Stomach smooth muscle (tissue), 2 donors: ENCODE data around the gene DYNC2LI1.
"Not testable (repeated sequence)": the region's sequence is repeated elsewhere in the genome, so short reads cannot be mapped to it uniquely, and the experiment has no call there.

ENCODE experiments used
- H3K27ac ChIP-seq: one replicate; pipeline ENCODE4 v1.7.0; 2013; ENCODE audit warnings: mild to moderate bottlenecking, low read length, inconsistent platforms
- H3K27me3 ChIP-seq, 2 donors: one replicate each; pipeline ENCODE4 v1.7.0; 2013; ENCODE audit warnings: low read length in 2 of 2; ENCODE audit not compliant: insufficient read depth in 2 of 2, control insufficient read depth in 1 of 2
- H3K36me3 ChIP-seq, 2 donors: one replicate each; pipeline ENCODE4 v1.7.0; 2013; ENCODE audit warnings: low read length in 2 of 2; ENCODE audit not compliant: control insufficient read depth in 2 of 2, insufficient read depth in 2 of 2
- H3K4me1 ChIP-seq: one replicate; pipeline ENCODE4 v1.7.0; 2013; ENCODE audit warnings: low read length; ENCODE audit not compliant: control insufficient read depth, insufficient read depth
- H3K4me3 ChIP-seq, 2 donors: one replicate each; pipeline ENCODE4 v1.7.0; 2013; ENCODE audit warnings: low read length in 2 of 2
- H3K9ac ChIP-seq, 2 donors: one replicate each; pipeline ENCODE4 v1.7.0; 2013; ENCODE audit warnings: low read length in 2 of 2, mild to moderate bottlenecking in 1 of 2
- H3K9me3 ChIP-seq, 2 donors: one replicate each; pipeline ENCODE4 v1.7.0; 2013; ENCODE audit warnings: low read length in 2 of 2; ENCODE audit not compliant: control insufficient read depth in 2 of 2
- donor health status: healthy.
- donor health status: Pancreatic carcinoma.

Gene DYNC2LI1

GRCh38 chr2:43773876-43774613 is at the start of gene DYNC2LI1:
TSS of gene DYNC2LI1 (plus strand) at chr2:43774039. CDS start at chr2:43774139, 100 bp downstream.
- peak within 1 kb of the TSS; percentile 94 to 95 for H3K4me3 ChIP-seq
- no peaks in the 10 kb centered on the region for H3K27me3 ChIP-seq
- peaks cover 0 to 4% of the 10 kb centered on the region in 2 donors for H3K36me3 ChIP-seq
- H3K4me1 ChIP-seq = no peaks in the 10 kb centered on the region
- H3K27ac ChIP-seq = peak within 1 kb of the TSS; percentile 88
- no peaks in the 10 kb centered on the region for H3K9me3 ChIP-seq
- peak within 1 kb of the TSS; percentile 87 to 97 for H3K9ac ChIP-seq

GRCh38 chr2:43724728-43725526 is 48.9 kb upstream of the DYNC2LI1 start:
- H3K4me3 ChIP-seq = no peak overlapping the region
- no peak overlapping the region for H3K27ac ChIP-seq
- peaks cover 0 to 2% of the 10 kb centered on the region in 2 donors for H3K36me3 ChIP-seq
- no peaks in the 10 kb centered on the region for H3K27me3 ChIP-seq
- no peak overlapping the region for H3K9ac ChIP-seq
- no peaks in the 10 kb centered on the region for H3K9me3 ChIP-seq
- H3K4me1 ChIP-seq = no peaks in the 10 kb centered on the region

- Histone ChIP-seq H3K36me3 (peaks cover 0 to 2% of the 10 kb centered on the region in 2 donors), H3K9ac (no peak overlapping the region), H3K27ac (no peak overlapping the region), H3K4me3 (no peak overlapping the region), H3K9me3 (no peaks in the 10 kb centered on the region), H3K27me3 (no peaks in the 10 kb centered on the region), H3K4me1 (no peaks in the 10 kb centered on the region)
These were observed 48.1 kb upstream of the DYNC2LI1 start for GRCh38 chr2:43725711-43726246.

GRCh38 chr2:43726961-43727633 is 46.7 kb upstream of the DYNC2LI1 start:
- H3K4me3 ChIP-seq, H3K27me3 ChIP-seq, H3K36me3 ChIP-seq, H3K9me3 ChIP-seq, H3K27ac ChIP-seq, H3K4me1 ChIP-seq, H3K9ac ChIP-seq: not testable (repeated sequence)

GRCh38 chr2:43727634-43728014 is 46.2 kb upstream of the DYNC2LI1 start:
- no peaks in the 10 kb centered on the region for H3K27me3 ChIP-seq
- no peak overlapping the region for H3K9ac ChIP-seq
- no peaks in the 10 kb centered on the region for H3K4me1 ChIP-seq
- no peaks in the 10 kb centered on the region for H3K9me3 ChIP-seq
- H3K4me3 ChIP-seq = no peak overlapping the region
- no peak overlapping the region for H3K27ac ChIP-seq
- peaks cover 0 to 2% of the 10 kb centered on the region in 2 donors for H3K36me3 ChIP-seq

- no peak overlapping the region for H3K9ac ChIP-seq
- no peaks in the 10 kb centered on the region for H3K9me3 ChIP-seq
- no peaks in the 10 kb centered on the region for H3K27me3 ChIP-seq
- H3K36me3 ChIP-seq = peaks cover 0 to 2% of the 10 kb centered on the region in 2 donors
- no peak overlapping the region for H3K4me3 ChIP-seq
- H3K27ac ChIP-seq = no peak overlapping the region
- no peaks in the 10 kb centered on the region for H3K4me1 ChIP-seq
These were observed 44.2 kb upstream of the DYNC2LI1 start for GRCh38 chr2:43729491-43730174.

- H3K9ac ChIP-seq = no peak overlapping the region
- no peaks in the 10 kb centered on the region for H3K9me3 ChIP-seq
- no peak overlapping the region for H3K27ac ChIP-seq
- no peaks in the 10 kb centered on the region for H3K4me1 ChIP-seq
- no peak overlapping the region for H3K4me3 ChIP-seq
- peaks cover 0 to 2% of the 10 kb centered on the region in 2 donors for H3K36me3 ChIP-seq
- no peaks in the 10 kb centered on the region for H3K27me3 ChIP-seq
These were observed 42.6 kb upstream of the DYNC2LI1 start for GRCh38 chr2:43731211-43731610.

GRCh38 chr2:43736637-43737036 is 37.2 kb upstream of the DYNC2LI1 start:
- no peak overlapping the region for H3K27ac ChIP-seq
- H3K27me3 ChIP-seq = no peaks in the 10 kb centered on the region

GRCh38 chr2:43737097-43737854 is 36.6 kb upstream of the DYNC2LI1 start:
- H3K27ac ChIP-seq = no peak overlapping the region
- no peaks in the 10 kb centered on the region for H3K27me3 ChIP-seq
- H3K4me3 ChIP-seq = no peak overlapping the region
- H3K36me3 ChIP-seq = no peaks in the 10 kb centered on the region
- H3K9ac ChIP-seq = no peak overlapping the region
- H3K9me3 ChIP-seq = no peaks in the 10 kb centered on the region
- H3K4me1 ChIP-seq = no peaks in the 10 kb centered on the region

More at GRCh38 chr2:43736637-43737036, 37.2 kb upstream of the DYNC2LI1 start:
- no peaks in the 10 kb centered on the region for H3K4me1 ChIP-seq
- peaks cover 0 to 2% of the 10 kb centered on the region in 2 donors for H3K36me3 ChIP-seq
- no peak overlapping the region for H3K9ac ChIP-seq
- no peak overlapping the region for H3K4me3 ChIP-seq
- no peaks in the 10 kb centered on the region for H3K9me3 ChIP-seq
